IgD-negative memory B cell (primary cell): ENCODE measurements around the gene FAM3D. TPM values are rescaled to one million over a fixed set of nuclear protein-coding genes. Genes with fewer than 3 reads are reported as not detected.

Source experiments
- H3K27ac Mint-ChIP-seq, 3 donors: one replicate each; pipeline ENCODE4 v1.8.0; 2020 to 2022; ENCODE audit warnings: mild to moderate bottlenecking in 3 of 3, mixed read lengths in 3 of 3, moderate library complexity in 1 of 3
- H3K27me3 Mint-ChIP-seq: one replicate; pipeline ENCODE4 v1.8.0; 2021; ENCODE audit warnings: mixed read lengths
- H3K36me3 Mint-ChIP-seq: one replicate; pipeline ENCODE4 v1.8.0; 2020; ENCODE audit warnings: mild to moderate bottlenecking, mixed read lengths
- H3K4me1 Mint-ChIP-seq, 3 donors: one replicate each; pipeline ENCODE4 v1.8.0; 2020 to 2022; ENCODE audit warnings: mixed read lengths in 3 of 3, mild to moderate bottlenecking in 1 of 3
- H3K4me3 Mint-ChIP-seq, 4 donors: one replicate each; pipeline ENCODE4 v1.8.0; 2020 to 2022; ENCODE audit warnings: mild to moderate bottlenecking in 4 of 4, mixed read lengths in 4 of 4, moderate library complexity in 3 of 4
- H3K9me3 Mint-ChIP-seq, 3 donors: one replicate each; pipeline ENCODE4 v1.8.0; 2020 to 2021; ENCODE audit warnings: mixed read lengths in 3 of 3, mild to moderate bottlenecking in 1 of 3
- polyA plus RNA-seq: library from polyadenylated mRNA; unstranded; fragments of 300-500 nt; fragmentation: Illumina TruSeq; gene quantifications from one replicate; pipeline ENCODE4 v1.2.3, GENCODE V29; 2021

FAM3D gene
- polyA plus RNA-seq, 1 donor from 2014 or later: not detected

- Mint-ChIP-seq H3K4me1 (peaks cover 0 to 10% (median 3%) of the 10 kb centered on the region in 3 donors), H3K27ac (no peak overlapping the region), H3K9me3 (no peaks in the 10 kb centered on the region), H3K4me3 (no peak overlapping the region), H3K27me3 (peaks cover 8% of the 10 kb centered on the region), H3K36me3 (no peaks in the 10 kb centered on the region)
Observed at GRCh38 chr3:58631742-58632141, 34.8 kb downstream of the FAM3D start.

GRCh38 chr3:58630710-58631092 is 35.9 kb downstream of the FAM3D start:
- H3K4me1 Mint-ChIP-seq: peaks cover 0 to 7% (median 3%) of the 10 kb centered on the region in 3 donors
- H3K36me3 Mint-ChIP-seq: no peaks in the 10 kb centered on the region
- H3K4me3 Mint-ChIP-seq: no peak overlapping the region
- peaks cover 3% of the 10 kb centered on the region for H3K27me3 Mint-ChIP-seq
- no peak overlapping the region for H3K27ac Mint-ChIP-seq
- H3K9me3 Mint-ChIP-seq: no peaks in the 10 kb centered on the region

GRCh38 chr3:58630076-58630709 is 36.4 kb downstream of the FAM3D start:
- Mint-ChIP-seq H3K36me3 (no peaks in the 10 kb centered on the region), H3K4me1 (peaks cover 0 to 2% (median 0%) of the 10 kb centered on the region in 3 donors), H3K27ac (no peak overlapping the region), H3K4me3 (no peak overlapping the region), H3K27me3 (peaks cover 2% of the 10 kb centered on the region), H3K9me3 (no peaks in the 10 kb centered on the region)

GRCh38 chr3:58629629-58630028 is 36.9 kb downstream of the FAM3D start:
- H3K27me3 Mint-ChIP-seq: peaks cover 2% of the 10 kb centered on the region
- H3K27ac Mint-ChIP-seq: no peak overlapping the region
- H3K4me3 Mint-ChIP-seq: no peak overlapping the region
- no peaks in the 10 kb centered on the region for H3K4me1 Mint-ChIP-seq
- H3K36me3 Mint-ChIP-seq: no peaks in the 10 kb centered on the region
- H3K9me3 Mint-ChIP-seq: no peaks in the 10 kb centered on the region

DNA sequence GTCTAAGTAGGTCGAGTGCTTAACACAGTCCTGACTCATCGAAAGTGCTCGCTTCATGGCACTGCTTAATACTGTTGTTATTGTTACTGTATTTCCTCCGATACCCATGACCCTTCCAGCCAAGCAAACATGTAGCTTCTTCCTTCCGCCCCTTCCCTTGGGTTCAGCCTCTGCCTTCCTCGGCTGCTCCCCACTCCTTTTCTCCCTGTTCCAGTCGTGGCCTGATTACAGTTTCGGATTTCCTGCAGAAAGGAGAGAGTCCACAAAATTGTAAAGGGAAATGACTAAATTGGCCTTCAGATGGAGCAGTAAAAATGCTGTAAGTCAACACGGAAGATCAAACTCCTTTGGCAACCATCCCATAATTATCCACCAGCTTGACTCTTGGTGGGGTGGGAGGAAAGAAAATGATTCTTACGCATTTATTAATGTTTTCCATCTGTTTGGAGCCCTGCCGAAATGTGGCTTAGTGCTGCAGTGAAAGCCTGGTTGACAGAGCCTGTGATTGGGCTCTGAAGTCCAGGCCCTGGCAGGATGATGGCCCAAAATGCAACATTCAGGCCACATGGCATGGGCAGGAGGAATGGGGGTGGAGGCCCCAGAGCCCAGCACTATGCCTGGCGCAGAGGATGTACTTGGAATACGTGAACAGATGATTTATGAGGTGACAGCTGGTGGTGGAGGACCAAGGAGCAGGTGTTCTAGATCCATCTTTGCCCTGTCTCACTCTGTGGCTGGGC is 37.6 kb downstream of the FAM3D start:
- Mint-ChIP-seq H3K4me3 (no peak overlapping the region), H3K9me3 (no peaks in the 10 kb centered on the region), H3K27ac (no peak overlapping the region), H3K27me3 (peaks cover 2% of the 10 kb centered on the region), H3K36me3 (no peaks in the 10 kb centered on the region), H3K4me1 (no peaks in the 10 kb centered on the region)

GRCh38 chr3:58627941-58628340 is 38.6 kb downstream of the FAM3D start:
- H3K27ac Mint-ChIP-seq: no peak overlapping the region
- H3K4me3 Mint-ChIP-seq: no peak overlapping the region

GRCh38 chr3:58627570-58627885 is 39.0 kb downstream of the FAM3D start:
- Mint-ChIP-seq H3K4me1 (no peaks in the 10 kb centered on the region), H3K27me3 (no peaks in the 10 kb centered on the region), H3K9me3 (no peaks in the 10 kb centered on the region), H3K36me3 (no peaks in the 10 kb centered on the region), H3K4me3 (no peak overlapping the region), H3K27ac (no peak overlapping the region)

More at GRCh38 chr3:58627941-58628340, 38.6 kb downstream of the FAM3D start:
- H3K4me1 Mint-ChIP-seq: no peaks in the 10 kb centered on the region
- no peaks in the 10 kb centered on the region for H3K27me3 Mint-ChIP-seq
- H3K36me3 Mint-ChIP-seq: no peaks in the 10 kb centered on the region
- H3K9me3 Mint-ChIP-seq: no peaks in the 10 kb centered on the region

GRCh38 chr3:58626841-58627569 is 39.6 kb downstream of the FAM3D start:
- no peak overlapping the region for H3K4me3 Mint-ChIP-seq

GRCh38 chr3:58625196-58625824 is 41.3 kb downstream of the FAM3D start:
- Mint-ChIP-seq H3K4me3 (no peak overlapping the region), H3K9me3 (no peaks in the 10 kb centered on the region), H3K27me3 (no peaks in the 10 kb centered on the region), H3K4me1 (no peaks in the 10 kb centered on the region), H3K36me3 (no peaks in the 10 kb centered on the region), H3K27ac (no peak overlapping the region)

More at GRCh38 chr3:58626841-58627569, 39.6 kb downstream of the FAM3D start:
- Mint-ChIP-seq H3K36me3 (no peaks in the 10 kb centered on the region), H3K27me3 (no peaks in the 10 kb centered on the region), H3K4me1 (no peaks in the 10 kb centered on the region), H3K9me3 (no peaks in the 10 kb centered on the region), H3K27ac (no peak overlapping the region)

- Mint-ChIP-seq H3K4me3 (no peak overlapping the region), H3K4me1 (no peaks in the 10 kb centered on the region), H3K36me3 (no peaks in the 10 kb centered on the region), H3K27me3 (peaks cover under 1% of the 10 kb centered on the region), H3K9me3 (no peaks in the 10 kb centered on the region), H3K27ac (no peak overlapping the region)
Observed at GRCh38 chr3:58624550-58624949, 42.0 kb downstream of the FAM3D start.

DNA sequence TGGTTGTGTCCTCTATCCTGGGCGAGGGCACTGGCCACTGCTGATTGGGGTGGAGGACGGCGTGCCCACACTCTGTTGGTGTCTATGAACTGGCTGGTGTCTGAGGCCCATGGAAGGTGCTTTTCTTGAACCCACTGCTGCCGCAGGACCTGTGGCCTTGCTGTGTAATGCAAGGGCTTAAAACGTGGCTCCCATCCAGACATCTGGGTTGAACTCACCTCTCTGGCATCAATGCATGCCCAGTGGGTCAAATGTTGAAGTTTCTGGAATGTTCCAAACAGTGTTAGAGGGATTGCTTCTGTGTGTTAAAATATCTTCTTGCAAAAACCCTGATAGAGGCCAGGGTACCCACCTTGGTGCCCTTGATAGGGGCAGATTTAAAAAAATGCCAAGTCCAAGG is 42.6 kb downstream of the FAM3D start:
- Mint-ChIP-seq H3K4me3 (no peak overlapping the region), H3K4me1 (no peaks in the 10 kb centered on the region), H3K27me3 (peaks cover 2% of the 10 kb centered on the region), H3K36me3 (no peaks in the 10 kb centered on the region), H3K27ac (peak overlapping the region in 1 of 3 donors; percentile 31), H3K9me3 (no peaks in the 10 kb centered on the region)

DNA sequence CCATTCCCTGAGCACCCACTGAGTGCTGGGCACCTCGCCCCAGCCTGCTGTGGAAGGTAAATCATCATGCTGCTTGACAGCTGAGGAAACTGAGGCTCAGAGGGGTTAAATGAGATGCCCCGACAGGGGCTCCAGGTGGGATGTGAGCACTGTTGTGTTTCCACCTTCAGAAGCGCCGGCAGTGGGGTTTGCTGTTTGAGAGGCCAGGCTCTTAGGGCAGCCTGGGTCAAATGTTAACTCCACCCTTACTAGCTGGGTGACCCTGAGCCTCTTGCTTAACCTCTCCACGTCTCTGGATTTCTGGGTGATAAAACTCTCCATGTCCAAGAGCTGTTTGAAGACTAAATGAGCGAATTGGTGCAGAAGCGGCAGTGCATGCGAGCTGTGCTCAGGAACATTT is 43.1 kb downstream of the FAM3D start:
- no peak overlapping the region for H3K4me3 Mint-ChIP-seq
- H3K4me1 Mint-ChIP-seq: no peaks in the 10 kb centered on the region

GRCh38 chr3:58622892-58623291 is 43.7 kb downstream of the FAM3D start:
- H3K4me3 Mint-ChIP-seq: peak overlapping the region in 1 of 4 donors; percentile 54
- H3K9me3 Mint-ChIP-seq: no peaks in the 10 kb centered on the region
- no peak overlapping the region for H3K27ac Mint-ChIP-seq
- H3K4me1 Mint-ChIP-seq: no peaks in the 10 kb centered on the region
- no peaks in the 10 kb centered on the region for H3K36me3 Mint-ChIP-seq
- peaks cover 2% of the 10 kb centered on the region for H3K27me3 Mint-ChIP-seq

More for the DNA sequence above, 43.1 kb downstream of the FAM3D start:
- peak overlapping the region in 1 of 3 donors; percentile 31 for H3K27ac Mint-ChIP-seq
- peaks cover 2% of the 10 kb centered on the region for H3K27me3 Mint-ChIP-seq
- H3K36me3 Mint-ChIP-seq: no peaks in the 10 kb centered on the region
- H3K9me3 Mint-ChIP-seq: no peaks in the 10 kb centered on the region

DNA sequence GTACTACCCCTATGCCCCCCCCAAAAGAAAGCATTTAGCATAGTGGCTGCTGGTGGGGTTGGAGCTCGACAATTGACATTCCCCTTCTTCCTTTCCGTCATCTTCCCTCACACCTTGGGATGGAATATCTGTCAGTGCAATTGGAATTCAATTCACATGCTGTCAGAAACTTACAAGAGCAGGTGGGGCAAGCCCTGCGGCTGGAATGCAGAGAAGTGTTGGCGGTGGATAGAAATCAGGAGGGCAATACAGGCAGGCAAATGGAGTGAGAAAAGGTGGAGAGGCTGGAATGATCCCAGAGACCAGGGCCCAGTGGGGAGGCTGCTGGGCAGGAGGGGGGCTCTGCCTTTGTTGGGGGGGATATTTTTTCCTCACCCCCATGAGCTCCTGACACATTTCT is 44.1 kb downstream of the FAM3D start:
- H3K27me3 Mint-ChIP-seq: peaks cover 2% of the 10 kb centered on the region
- peak overlapping the region in 1 of 4 donors; percentile 54 for H3K4me3 Mint-ChIP-seq
- no peaks in the 10 kb centered on the region for H3K9me3 Mint-ChIP-seq
- no peak overlapping the region for H3K27ac Mint-ChIP-seq
- H3K36me3 Mint-ChIP-seq: no peaks in the 10 kb centered on the region
- no peaks in the 10 kb centered on the region for H3K4me1 Mint-ChIP-seq
